Endometrial microvascular endothelial cells (primary cell): ENCODE data around the gene FICD. TPM values are rescaled to one million over a fixed set of nuclear protein-coding genes. Genes with fewer than 3 reads are reported as not detected.
"Not testable (repeated sequence)": the region's sequence is repeated elsewhere in the genome, so short reads cannot be mapped to it uniquely, and the experiment has no call there.

Experiments
- in situ Hi-C: cut with HindIII; loops from 2 replicates; pipeline ENCODE4 v1.10.0; 2017; ENCODE audit warnings: low sequenced_read_pairs, low pct_unique_long_range_greater_than_20kb; ENCODE audit errors: inconsistent ontology term
- total RNA-seq: library from RNA; depleted of rRNA; stranded (reverse); fragments of >200 nt; gene quantifications from one replicate; pipeline ENCODE4 v1.2.3, GENCODE V29; 2015; ENCODE audit errors: inconsistent ontology term

FICD gene
- total RNA-seq, 1 donor from 2014 or later, result 5.5 TPM

DNA sequence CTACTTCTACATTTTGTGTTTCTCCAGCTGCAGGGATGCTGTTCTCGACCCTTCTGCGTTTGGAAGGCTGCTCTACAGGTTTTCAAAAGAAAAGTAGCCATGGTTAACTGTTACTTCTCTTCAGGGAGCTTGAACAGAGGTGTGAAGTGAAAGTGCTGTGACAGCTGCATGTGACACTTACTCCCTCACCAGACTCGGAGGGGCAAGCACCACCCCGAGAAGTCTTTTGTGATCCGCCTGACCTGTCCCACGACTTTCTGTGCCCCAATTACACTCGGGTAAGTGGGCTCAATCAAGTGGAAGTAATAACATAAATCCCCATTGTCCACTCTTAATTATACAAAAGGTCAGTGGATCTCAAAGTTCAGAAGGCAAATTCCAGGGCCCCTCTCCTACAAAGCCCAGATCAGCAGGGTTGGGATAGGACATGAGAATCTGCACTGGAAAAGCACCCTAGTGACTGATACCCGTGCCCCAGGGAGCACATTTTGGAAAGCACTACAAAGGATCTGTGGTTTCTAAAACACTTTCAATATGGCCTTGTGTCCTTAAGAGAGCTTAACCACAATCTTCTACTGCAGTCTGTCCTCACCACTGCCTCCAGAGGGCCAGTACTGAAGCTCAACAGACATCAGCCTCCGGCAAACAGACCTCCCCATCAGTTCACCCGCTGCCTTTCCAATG, 11.5 kb downstream of the FICD start:
- in situ Hi-C loops, result no loop called here

DNA sequence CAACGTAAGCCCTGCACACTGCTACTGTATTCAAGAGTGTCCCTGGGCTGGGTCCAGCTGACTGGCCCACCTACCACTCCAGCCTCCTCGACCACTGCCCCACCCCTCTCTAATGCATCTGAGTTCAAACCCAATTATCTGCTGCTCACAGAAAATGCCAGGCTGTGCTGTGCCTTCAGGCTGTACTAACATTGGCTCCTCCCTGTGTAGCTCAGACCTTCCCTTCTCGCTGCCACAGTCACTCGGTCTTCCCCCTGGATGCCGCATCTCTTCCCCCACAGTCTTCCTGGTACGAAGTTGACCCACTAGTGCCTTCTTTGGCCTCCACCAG, 12.1 kb downstream of the FICD start:
- in situ Hi-C loops, result no loop called here

DNA sequence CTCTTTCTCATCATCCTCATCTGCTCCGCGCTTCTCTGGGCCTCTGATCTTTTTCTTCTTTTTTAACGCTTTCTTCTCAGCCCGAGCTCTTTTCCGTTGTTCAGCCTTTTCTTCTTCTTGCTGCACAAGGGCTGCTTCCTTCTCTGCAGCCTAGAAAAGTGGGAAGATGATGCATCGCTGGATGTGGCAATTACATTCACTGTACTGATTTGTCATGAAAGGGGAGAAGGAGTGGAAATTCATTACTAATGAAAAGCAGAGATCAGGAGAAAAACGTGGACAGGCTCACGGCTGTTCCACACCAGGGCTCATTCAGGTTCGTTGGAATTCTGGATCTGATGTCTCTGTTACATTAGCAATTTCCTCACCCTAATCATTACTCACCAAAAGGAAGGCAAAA, 15.1 kb downstream of the FICD start:
- in situ Hi-C loops, result no loop called here

DNA sequence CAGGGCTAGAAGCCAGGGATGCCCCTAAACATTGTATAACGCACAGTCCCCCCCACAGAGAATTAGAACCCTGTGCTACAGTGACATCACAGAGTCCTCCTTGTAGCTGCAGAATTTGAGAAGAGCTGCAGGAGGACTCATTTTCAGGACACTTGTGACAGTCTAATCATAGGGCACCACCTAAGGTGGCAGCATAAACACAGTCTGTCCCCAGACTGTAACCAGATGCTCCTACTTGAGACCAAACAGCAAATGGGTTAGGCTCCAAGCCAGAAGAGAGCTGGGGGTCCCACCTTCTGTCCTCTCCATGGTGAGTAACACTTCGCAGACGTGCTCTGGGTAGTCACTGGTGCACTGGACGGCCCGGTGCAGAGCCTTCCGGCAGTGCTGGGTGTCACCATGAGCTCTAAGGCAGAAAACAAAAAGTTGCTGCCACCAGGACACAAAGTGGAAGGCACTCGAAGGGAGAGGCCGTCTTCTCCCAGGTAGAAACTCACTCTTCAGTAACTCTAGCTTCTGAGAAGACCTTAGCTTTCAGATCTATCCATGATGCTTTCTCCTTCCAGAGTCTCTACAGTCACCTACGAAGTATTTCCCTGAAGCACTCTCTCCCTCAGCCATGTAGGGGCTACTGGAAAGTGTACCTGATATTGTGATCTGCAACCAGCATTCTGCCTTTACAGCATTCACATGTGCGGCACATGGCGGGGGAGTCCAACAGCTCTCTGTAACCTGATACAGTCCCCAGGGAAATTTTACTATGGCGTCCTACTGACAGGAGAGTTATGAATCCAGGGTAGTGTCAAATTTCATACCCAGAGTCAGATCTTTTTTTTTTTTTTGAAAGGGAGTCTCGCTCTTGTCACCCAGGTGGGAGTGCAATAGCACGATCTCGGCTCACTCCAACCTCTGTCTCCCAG, 17.1 kb downstream of the FICD start:
- in situ Hi-C loops, result no loop called here

DNA sequence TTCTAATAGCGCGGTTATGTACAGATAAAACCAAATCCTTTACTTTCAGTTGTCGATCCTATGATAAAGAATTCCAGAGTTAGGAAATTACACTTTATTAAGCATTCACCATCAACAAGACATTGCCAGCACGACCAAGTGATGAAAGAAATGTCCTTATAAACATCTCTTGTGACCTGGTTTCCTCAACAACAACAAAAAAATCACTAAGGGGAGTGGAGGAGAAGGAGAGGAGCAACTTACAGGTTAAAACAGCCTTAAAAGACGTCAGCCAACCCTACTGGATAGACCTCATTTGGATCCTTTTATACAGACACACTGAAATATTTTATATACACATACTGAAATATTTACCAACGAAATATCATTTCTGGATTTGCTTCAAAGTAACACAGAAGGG, 23.1 kb downstream of the FICD start:
- in situ Hi-C loops, result no loop called here

DNA sequence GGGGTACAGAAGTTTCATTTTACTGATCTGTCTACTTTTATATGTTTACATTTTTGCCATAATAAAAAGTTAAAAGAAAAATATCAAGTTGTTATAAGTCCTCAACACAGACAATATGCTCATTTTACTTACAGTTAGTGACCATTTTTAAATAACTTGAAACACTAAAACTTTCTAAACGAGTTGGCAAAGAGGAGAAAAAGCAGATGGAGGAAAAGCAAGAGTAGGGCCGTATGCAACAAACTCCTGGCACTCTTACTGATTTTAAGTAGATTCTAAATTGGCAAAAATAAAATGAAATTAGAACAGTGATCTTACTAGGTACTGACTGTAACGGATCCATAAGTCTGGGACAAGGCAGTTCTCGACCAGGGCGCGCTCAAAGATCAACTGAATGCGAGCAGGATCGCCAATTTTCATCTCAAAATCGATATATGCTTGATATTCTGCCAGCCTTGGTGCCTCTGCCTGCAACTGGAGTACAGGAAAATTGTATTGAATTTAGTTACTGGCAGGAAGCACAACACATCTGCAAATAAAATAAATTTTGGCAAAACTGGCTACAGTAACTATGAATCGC, 23.6 kb downstream of the FICD start:
- in situ Hi-C loops, result no loop called here

DNA sequence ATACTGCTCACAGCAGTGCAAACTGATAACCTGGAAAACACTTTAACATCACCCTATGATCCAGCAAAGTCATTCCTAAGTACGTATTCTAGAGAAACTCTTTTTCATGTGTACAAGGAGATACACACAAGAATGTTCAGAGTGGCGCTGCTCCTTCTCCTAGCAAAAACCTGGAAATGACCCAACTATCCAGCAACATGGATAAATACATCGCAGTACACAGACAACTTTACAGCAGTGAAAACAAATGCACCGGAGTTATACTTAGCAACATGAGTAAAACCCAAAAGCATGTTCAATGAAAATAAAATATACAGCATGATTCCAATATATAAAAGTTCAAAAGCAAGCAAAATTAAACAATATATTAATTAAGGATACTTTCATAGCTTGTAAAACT, 27.2 kb downstream of the FICD start:
- in situ Hi-C loops, result no loop called here

DNA sequence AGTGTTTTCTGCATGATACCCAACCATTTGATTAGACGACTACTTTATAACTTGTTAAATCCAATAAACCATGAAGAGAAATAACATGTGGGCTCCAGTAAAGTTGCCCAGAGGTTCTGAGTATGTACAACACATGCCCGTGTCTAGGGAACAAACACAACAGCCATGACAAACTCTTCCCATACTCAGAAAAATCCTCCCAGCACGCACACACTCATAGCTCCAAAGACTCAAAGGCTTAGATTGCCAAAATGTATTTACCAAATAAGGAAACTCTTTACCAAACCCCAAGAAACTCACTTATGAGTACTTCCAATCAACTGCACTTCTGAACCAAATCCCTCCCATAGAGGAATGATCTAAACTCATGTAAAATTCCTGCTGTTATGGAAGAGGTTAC, 28.6 kb downstream of the FICD start:
- in situ Hi-C loops, result no loop called here

DNA sequence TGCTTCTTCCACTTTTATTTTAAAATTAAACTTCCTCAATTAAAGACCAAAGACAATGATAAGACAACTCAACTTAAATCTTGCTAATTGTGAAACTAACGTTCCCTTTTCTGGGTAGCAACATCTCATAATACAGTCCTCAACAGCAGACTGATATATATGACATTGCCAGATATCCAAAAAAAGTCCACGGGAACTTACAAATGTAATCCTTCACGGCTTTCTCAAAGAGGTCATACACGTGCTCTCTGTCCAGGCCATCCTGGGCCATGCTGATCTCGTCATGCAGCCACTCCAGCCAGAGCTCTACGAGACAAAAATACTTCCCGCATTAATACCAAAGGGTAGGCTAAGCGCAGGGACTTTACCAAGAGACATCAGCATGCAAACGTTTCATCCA, 32.6 kb downstream of the FICD start:
- in situ Hi-C loops, result no loop called here

DNA sequence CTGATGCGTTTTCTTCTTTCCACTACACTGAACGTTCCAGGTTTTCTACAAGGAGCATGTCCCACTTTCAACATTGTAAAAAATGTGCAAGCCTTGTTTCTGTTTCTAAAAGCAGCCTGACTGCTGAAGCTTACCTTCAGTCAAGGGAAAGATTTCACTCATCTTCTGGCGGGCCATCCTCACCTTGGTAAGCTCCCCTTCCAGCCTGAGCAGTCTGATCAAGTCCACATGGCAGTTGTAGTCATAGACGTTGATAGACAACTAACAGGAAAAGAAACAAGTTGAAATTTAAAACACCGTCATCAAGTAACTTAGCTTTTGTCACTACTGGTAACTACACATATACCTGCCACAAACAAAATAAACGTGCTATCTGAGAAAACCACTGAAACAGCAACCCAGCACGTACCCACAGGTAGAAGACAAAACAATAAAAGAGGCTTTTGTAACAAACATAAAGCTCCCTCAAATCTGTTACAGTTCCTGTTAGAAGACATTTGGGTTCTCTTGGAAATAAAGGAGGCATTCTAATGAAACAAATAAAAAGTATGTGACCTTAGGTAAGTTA, 34.0 kb downstream of the FICD start:
- in situ Hi-C loops, result no loop called here

DNA sequence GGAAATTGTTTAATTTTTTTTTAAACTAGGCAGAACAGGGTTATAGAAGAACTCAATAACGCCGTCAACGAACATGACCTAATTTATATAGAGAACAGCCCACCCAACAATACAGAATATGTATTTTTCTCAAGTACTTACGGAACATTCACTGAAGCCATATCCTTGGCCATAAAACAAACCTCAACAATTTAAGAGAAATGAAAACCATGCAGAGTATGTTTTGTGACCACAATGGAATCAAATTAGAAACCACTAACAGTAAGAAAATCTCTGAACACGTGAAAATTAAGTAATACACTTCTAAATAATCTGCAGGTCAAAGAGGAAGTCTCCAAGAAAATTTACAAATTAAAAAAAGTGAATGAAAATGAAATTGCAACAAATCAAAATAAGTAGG, 36.5 kb downstream of the FICD start:
- in situ Hi-C loops, result no loop called here

DNA sequence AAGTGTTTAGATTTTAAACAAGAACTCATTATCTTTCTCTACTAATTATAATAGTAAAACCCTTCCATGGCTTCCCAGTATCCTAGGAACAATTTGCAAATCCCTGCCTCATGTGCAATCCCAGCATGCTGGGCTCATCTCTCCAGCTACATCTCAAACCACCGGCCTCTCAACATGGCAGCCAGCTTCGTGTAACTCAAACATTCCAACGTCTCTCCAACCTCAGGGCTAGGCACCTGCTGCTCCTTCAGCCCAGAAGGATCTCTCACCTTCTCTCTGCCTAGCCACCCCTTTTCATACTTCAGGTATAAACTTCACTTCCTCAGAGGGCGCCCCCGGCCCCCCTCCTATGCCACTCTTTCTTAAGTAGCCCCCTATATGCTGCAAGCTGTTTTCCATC, 38.7 kb downstream of the FICD start:
- in situ Hi-C loops, result no loop called here

DNA sequence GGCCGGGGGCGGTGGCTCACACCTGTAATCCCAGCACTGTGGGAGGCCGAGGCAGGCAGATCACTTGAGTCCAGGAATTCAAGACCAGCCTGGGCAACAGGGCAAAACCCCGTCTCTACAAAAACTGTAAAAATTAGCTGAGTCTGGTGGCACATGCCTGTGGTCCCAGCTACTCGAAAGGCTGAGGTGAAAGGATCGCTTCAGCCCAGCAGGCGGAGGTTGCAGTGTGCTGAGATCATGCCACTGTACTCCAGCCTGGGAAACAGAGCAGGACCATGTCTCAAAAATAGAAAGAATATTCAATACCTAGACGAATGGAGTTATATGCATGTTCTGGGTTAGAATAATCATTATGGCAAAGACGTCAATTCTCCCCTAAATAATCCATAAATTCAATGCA, 40.3 kb downstream of the FICD start:
- in situ Hi-C loops, result not testable (repeated sequence)

DNA sequence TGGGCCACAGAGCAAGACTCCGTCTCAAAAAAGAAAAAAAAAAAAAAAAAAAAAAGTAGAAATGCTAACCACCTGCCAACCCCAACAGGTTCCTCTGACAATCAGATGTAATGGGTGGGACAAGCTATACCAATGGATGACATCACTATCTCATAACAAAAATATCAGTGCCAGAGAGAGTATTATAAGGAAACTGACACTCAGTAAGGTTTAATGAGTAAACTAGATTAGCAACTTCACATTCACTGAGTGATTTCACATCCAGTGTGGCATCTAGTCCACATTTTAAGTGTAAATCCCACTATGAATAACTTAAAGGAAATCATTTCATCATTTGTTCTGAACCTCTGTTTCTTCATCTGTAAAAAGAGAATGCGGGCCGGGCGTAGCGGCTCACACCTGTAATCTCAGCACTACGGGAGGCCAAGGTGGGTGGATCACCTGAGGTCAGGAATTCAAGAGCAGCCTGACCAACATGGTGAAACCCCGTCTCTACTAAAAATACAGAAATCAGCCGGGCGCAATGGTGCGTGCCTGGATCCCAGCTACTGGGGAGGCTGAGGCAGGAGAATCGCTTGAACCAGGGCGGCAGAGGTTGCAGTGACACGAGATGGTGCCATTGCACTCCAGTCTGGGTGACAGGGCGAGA, 44.1 kb downstream of the FICD start:
- in situ Hi-C loops, result no loop called here

DNA sequence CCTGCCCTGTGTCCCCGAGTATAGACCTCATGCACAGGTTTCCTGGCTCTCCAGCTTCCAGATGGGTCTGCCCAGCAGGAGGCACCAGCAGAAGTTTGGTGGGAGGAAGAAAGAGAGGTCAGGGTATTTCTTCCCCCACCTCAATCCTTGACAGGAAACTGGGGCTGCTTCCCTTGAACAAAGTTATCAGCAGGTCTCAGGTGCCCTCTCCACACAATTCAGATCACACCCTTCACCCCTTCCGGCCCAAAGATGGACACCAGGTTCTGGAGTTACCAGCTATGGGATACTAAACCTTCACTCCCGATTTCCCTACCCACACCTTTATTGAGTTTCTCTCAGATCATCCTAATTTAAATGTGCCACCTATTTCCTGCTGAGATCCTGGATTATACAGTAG, 44.7 kb downstream of the FICD start:
- in situ Hi-C loops, result no loop called here

DNA sequence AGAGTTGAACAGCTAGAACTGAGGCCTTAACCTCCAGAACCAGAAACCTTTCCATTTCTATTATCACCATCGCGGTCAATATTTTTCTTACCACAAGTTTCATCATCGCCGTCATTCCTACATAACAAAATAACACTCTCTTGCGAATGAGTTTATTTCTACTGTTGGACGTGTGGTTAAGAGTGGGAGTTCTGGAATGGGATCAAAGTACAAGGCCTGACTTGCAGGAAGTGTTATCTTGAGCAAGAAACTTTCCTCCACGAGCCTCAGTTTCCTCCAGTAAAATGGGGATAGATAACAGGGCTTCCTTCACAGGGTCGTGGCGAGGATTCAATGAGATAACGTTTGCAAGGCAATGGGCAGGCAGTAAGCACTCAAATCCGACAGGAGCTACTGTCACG, 45.2 kb downstream of the FICD start:
- in situ Hi-C loops, result no loop called here

DNA sequence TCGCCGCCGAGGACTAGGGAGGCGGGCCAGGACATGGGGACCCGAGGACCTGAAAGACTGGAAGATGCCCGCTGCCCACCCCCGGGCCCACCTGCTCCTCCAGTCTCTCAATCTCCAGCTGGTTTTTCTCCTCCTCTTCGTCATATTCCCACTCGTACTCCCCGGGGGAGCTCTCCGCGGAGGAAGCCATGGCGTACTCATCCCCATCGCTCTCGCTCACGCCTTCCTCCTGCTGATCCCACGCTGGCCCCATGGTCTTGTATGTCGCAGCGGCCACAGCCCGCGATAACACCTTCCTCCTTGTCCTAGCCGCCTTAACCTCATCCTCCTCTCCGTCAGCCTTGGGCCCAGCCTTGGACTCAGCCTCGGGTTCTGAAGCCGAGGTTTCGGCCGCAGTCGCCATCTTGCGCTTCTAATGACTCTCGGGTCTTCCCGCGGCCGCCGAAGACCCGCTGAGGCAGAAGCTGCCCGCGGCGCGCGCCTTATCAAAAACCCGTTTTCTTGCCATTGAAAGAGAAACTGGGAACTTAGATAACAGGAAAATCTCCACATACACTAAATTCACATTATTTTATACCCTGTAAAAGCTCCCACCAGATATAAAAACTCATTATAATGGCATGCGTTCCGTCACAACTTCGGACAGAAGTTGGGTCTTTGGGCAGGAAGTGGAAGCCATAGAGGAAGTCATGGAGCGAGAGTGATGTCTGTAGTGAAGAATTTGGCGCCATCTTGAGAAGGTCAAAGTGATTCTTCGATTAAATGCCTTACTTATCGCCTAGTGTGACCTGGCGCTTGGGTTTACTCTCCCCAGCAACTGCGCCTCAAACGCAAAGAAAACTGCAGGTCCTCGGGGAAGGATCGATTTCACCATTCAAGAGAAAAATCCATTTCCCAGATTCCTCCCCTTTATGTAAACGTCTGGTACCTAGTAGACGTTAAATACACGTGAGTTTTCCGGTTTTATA, 46.0 kb downstream of the FICD start, which contains the start of gene SART3:
SART3 (minus strand) TSS at position 422 of the 968 bp plus-strand sequence; CDS start at position 403, 19 bp downstream.
- in situ Hi-C loops, result no loop called here

DNA sequence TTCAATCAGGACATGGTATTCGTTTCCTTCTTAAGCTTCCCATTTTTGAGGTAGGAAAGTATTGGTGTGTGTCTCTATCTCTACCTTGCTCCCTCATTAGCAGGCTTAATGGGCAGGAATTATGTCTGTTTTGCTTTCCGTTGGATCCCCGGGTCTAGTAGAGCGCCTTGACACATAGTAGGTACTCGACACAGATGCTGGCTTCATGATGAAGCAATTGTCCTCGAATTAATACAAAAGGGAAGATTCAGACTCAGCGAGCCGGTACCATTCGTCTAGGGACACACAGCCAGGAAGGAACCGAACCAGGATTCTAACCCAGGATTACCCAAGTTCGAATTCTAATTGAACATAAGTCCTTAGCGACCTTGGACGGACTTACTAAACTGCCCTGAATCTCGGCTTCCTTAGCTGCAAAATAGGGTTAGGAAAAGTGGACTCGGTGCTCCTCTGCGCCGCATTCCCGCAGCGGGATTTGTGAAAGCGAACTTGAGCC, 46.8 kb downstream of the FICD start:
- in situ Hi-C loops, result no loop called here
